Hematopoietic multipotent progenitor cell treated with erythropoietin and hydrocortisone succinate and interleukin-3 and kit ligand, for 6 days (in vitro differentiated cells): Measurements from ENCODE around the gene FBXL13.
"Not testable (repeated sequence)": the region's sequence is repeated elsewhere in the genome, so short reads cannot be mapped to it uniquely, and the experiment has no call there.

Experiments used
- DNase-seq: peaks from one replicate; pipeline ENCODE4 v3.0.0-alpha.2; 2015

Gene FBXL13

GRCh38 chr7:103074519-103075336 is at the start of gene FBXL13, which contains the start of gene ARMC10:
Gene FBXL13 (minus strand): TSS chr7:103074796.
Gene ARMC10 (plus strand): TSS chr7:103075140. CDS start chr7:103075273, 133 bp downstream.
- peak; percentile 95 for DNase-seq

GRCh38 chr7:103123529-103123928 is 48.9 kb upstream of the FBXL13 start:
- no peak for DNase-seq

GRCh38 chr7:103121641-103122040 is 47.0 kb upstream of the FBXL13 start:
- DNase-seq = peak; percentile 93

- no peak for DNase-seq
Observed at GRCh38 chr7:103120362-103120761, 45.8 kb upstream of the FBXL13 start.

GRCh38 chr7:103119791-103120291 is 45.2 kb upstream of the FBXL13 start:
- DNase-seq = peak; percentile 52

- DNase-seq = no peak
Observed at GRCh38 chr7:103117465-103117864, 42.9 kb upstream of the FBXL13 start.

- DNase-seq = no peak
Observed at GRCh38 chr7:103116991-103117390, 42.4 kb upstream of the FBXL13 start.

- no peak for DNase-seq
Observed at GRCh38 chr7:103116511-103116910, 41.9 kb upstream of the FBXL13 start.

- DNase-seq = no peak
Observed at GRCh38 chr7:103115771-103116170, 41.2 kb upstream of the FBXL13 start.

- DNase-seq = no peak
Observed at GRCh38 chr7:103114576-103115008, 40.0 kb upstream of the FBXL13 start.

GRCh38 chr7:103113164-103113563 is 38.6 kb upstream of the FBXL13 start:
- no peak for DNase-seq

GRCh38 chr7:103106703-103107070 is 32.1 kb upstream of the FBXL13 start:
- not testable (repeated sequence) for DNase-seq

GRCh38 chr7:103106005-103106702 is 31.6 kb upstream of the FBXL13 start:
- DNase-seq = no peak

GRCh38 chr7:103101543-103101942 is 26.9 kb upstream of the FBXL13 start:
- DNase-seq = no peak

- DNase-seq = no peak
Observed at GRCh38 chr7:103100348-103100747, 25.8 kb upstream of the FBXL13 start.

- peak; percentile 59 for DNase-seq
Observed at GRCh38 chr7:103097041-103097440, 22.4 kb upstream of the FBXL13 start.

- DNase-seq = not testable (repeated sequence)
Observed at GRCh38 chr7:103095558-103095957, 21.0 kb upstream of the FBXL13 start.

GRCh38 chr7:103094102-103094501 is 19.5 kb upstream of the FBXL13 start:
- DNase-seq = peak; percentile 55

- no peak for DNase-seq
Observed at GRCh38 chr7:103093429-103093828, 18.8 kb upstream of the FBXL13 start.

GRCh38 chr7:103092321-103092720 is 17.7 kb upstream of the FBXL13 start:
- DNase-seq = not testable (repeated sequence)

GRCh38 chr7:103083210-103083609 is 8.6 kb upstream of the FBXL13 start:
- DNase-seq = no peak

GRCh38 chr7:103082497-103082896 is 7.9 kb upstream of the FBXL13 start:
- DNase-seq = no peak

GRCh38 chr7:103080923-103081322 is 6.3 kb upstream of the FBXL13 start:
- DNase-seq = no peak

- no peak for DNase-seq
Observed at GRCh38 chr7:103079836-103080235, 5.2 kb upstream of the FBXL13 start.
